IMR-90 (cell line): Measurements from ENCODE around the gene TIRAP.

Experiments used
- BHLHE40 ChIP-seq: fragments of 150-350 bp; IDR thresholded peaks from 2 replicates; pipeline ENCODE4 v1.6.1; 2016; ENCODE audit warnings: mild to moderate bottlenecking, low read depth, low read length
- CHD1 ChIP-seq: IDR thresholded peaks from 2 replicates; pipeline ENCODE4 v1.6.1; 2012; ENCODE audit warnings: low read depth, low read length, improper control_type of control experiment
- CTCF ChIP-seq: conservative IDR thresholded peaks from 2 replicates; pipeline ENCODE4 v1.5.1; 2012; ENCODE audit warnings: mild to moderate bottlenecking, low read depth, low read length, improper control_type of control experiment
- FOS ChIP-seq: fragments of 150-350 bp; IDR thresholded peaks from 2 replicates; pipeline ENCODE4 v1.6.1; 2016; ENCODE audit warnings: low read depth, low read length
- POLR2A ChIP-seq: IDR thresholded peaks from 2 replicates; pipeline ENCODE4 v1.6.1; 2012; ENCODE audit warnings: mild to moderate bottlenecking, low read depth, low read length
- RAD21 ChIP-seq: IDR thresholded peaks from 2 replicates; pipeline ENCODE4 v1.6.1; 2012; ENCODE audit warnings: low read length, improper control_type of control experiment
- RCOR1 ChIP-seq: IDR thresholded peaks from 2 replicates; pipeline ENCODE4 v1.6.1; 2012; ENCODE audit warnings: mild to moderate bottlenecking, low read length, improper control_type of control experiment; ENCODE audit not compliant: insufficient replicate concordance
- SMC3 ChIP-seq: fragments of 150-350 bp; IDR thresholded peaks from 2 replicates; pipeline ENCODE4 v1.6.1; 2016; ENCODE audit warnings: low read depth, mild to moderate bottlenecking, antibody characterized with exemption, low read length, moderate library complexity

- TF ChIP-seq CTCF: no peak
- TF ChIP-seq POLR2A: no peak
- no peak for TF ChIP-seq BHLHE40
- TF ChIP-seq CHD1: no peak
- TF ChIP-seq SMC3: no peak
- TF ChIP-seq FOS: no peak
- no peak for TF ChIP-seq RCOR1
- TF ChIP-seq RAD21: no peak
Measured at GRCh38 chr11:126312961-126313360, 30.1 kb downstream of the TIRAP start.
